MM.1S (cell line): ENCODE data around the gene EWSR1.

Source experiments
- DNase-seq: peaks from one replicate; pipeline ENCODE4 v3.0.0-alpha.2; 2015
- H2AFZ ChIP-seq: fragments of 300-600 bp; sonication (generic); 2 replicates; pipeline ENCODE4 v1.6.0; 2016; ENCODE audit warnings: antibody characterized with exemption, low read length
- H3F3A ChIP-seq: fragments of 300-600 bp; sonication (generic); 2 replicates; pipeline ENCODE4 v1.6.1; 2016; ENCODE audit warnings: mild to moderate bottlenecking, antibody characterized with exemption, low read length, moderate library complexity, mixed read lengths; ENCODE audit not compliant: insufficient read depth
- H3K27ac ChIP-seq: fragments of 300-600 bp; sonication (generic); 2 replicates; pipeline ENCODE4 v1.5.1; 2016; ENCODE audit warnings: mild to moderate bottlenecking, low read length
- H3K27me3 ChIP-seq: fragments of 300-600 bp; sonication (generic); replicated peaks from 2 replicates; pipeline ENCODE4 v1.6.0; 2016; ENCODE audit warnings: low read length; ENCODE audit not compliant: insufficient read depth
- H3K36me3 ChIP-seq: fragments of 300-600 bp; sonication (generic); replicated peaks from 2 replicates; pipeline ENCODE4 v1.6.1; 2016; ENCODE audit warnings: mild to moderate bottlenecking, low read length, mixed read lengths; ENCODE audit not compliant: insufficient read depth
- H3K4me1 ChIP-seq: fragments of 300-600 bp; sonication (generic); 2 replicates; pipeline ENCODE4 v1.6.1; 2016; ENCODE audit warnings: low read length, mixed read lengths
- H3K4me2 ChIP-seq: fragments of 300-600 bp; sonication (generic); 2 replicates; pipeline ENCODE4 v1.6.0; 2016; ENCODE audit warnings: low read depth, low read length
- H3K4me3 ChIP-seq: fragments of 300-600 bp; sonication (generic); 2 replicates; pipeline ENCODE4 v1.5.1; 2016; ENCODE audit warnings: low read length, mixed read lengths
- H3K79me2 ChIP-seq: fragments of 300-600 bp; sonication (generic); 2 replicates; pipeline ENCODE4 v1.6.1; 2016; ENCODE audit warnings: mixed run types, low read length, mixed read lengths
- H3K9ac ChIP-seq: fragments of 300-600 bp; sonication (generic); 2 replicates; pipeline ENCODE4 v1.6.1; 2016; ENCODE audit warnings: low read length, mixed read lengths
- H3K9me2 ChIP-seq: fragments of 300-600 bp; sonication (generic); replicated peaks from 2 replicates; pipeline ENCODE4 v1.6.1; 2016; ENCODE audit warnings: mild to moderate bottlenecking, low read length, mixed read lengths; ENCODE audit not compliant: insufficient read depth
- H3K9me3 ChIP-seq: fragments of 300-600 bp; sonication (generic); replicated peaks from 2 replicates; pipeline ENCODE4 v1.6.1; 2016; ENCODE audit warnings: mild to moderate bottlenecking, low read length, mixed read lengths; ENCODE audit not compliant: insufficient read depth
- H4K20me1 ChIP-seq: fragments of 300-600 bp; sonication (generic); 2 replicates; pipeline ENCODE4 v1.6.1; 2016; ENCODE audit warnings: mild to moderate bottlenecking, low read length, moderate library complexity, mixed read lengths; ENCODE audit not compliant: insufficient read depth
- EZH2 ChIP-seq: fragments of 300-600 bp; sonication (generic); optimal IDR thresholded peaks from 2 replicates; pipeline ENCODE3; 2017; ENCODE audit warnings: low read depth, mild to moderate bottlenecking, antibody characterized with exemption, low read length, mixed read lengths
- EZH2phosphoT487 ChIP-seq: fragments of 300-600 bp; sonication (generic); IDR thresholded peaks from 2 replicates; pipeline ENCODE4 v1.6.1; 2018; ENCODE audit warnings: antibody characterized with exemption, low read length
- TF ChIP-seq, protein P1 (sequence below): fragments of 300-600 bp; sonication (generic); IDR thresholded peaks from 2 replicates; pipeline ENCODE4 v1.5.1; 2016; ENCODE audit warnings: antibody characterized with exemption, low read length, mixed read lengths

EWSR1 gene

DNA sequence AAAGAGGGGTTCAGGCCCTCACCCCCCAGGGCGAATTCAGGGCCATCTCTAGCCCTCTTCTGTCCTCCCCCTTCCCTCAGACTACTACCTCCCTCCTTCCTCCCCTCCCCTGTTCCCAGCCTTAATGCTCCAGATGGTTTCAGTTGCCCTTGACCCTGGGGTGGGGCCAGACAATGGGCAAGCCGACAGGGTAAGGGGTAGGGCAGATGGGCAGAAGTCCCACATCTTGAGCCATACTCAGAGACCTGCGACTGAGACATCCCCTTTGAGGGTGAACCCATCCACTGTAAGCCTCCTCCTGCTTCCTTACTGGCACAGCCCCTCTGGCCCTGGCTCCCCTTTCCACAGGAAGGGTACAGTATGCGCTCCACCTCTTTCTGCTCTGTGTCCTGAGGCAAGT is 2.1 kb upstream of the EWSR1 start:
- Histone ChIP-seq H4K20me1 (peaks cover 20% of the 10 kb centered on the region), H3K4me3 (no peak overlapping the region), H3K36me3 (peaks cover 2% of the 10 kb centered on the region; the same call in 1 of the 2 replicates), H3K27ac (no peak overlapping the region), H3K27me3 (no peaks in the 10 kb centered on the region), H3K4me1 (peaks cover 15% of the 10 kb centered on the region), H3K9me2 (no peaks in the 10 kb centered on the region), H3K4me2 (peak overlapping the region; percentile 99; the same call in 1 of the 2 replicates), H3K9me3 (no peaks in the 10 kb centered on the region), H2AFZ (no peak overlapping the region), H3F3A (0 out of 2 replicates have a peak, but pooled peaks cover 8% of the 10 kb centered on the region), H3K79me2 (peaks cover 55% of the 10 kb centered on the region), H3K9ac (no peak overlapping the region)
- TF ChIP-seq EZH2phosphoT487 = no peak
- TF ChIP-seq, protein P1, sequence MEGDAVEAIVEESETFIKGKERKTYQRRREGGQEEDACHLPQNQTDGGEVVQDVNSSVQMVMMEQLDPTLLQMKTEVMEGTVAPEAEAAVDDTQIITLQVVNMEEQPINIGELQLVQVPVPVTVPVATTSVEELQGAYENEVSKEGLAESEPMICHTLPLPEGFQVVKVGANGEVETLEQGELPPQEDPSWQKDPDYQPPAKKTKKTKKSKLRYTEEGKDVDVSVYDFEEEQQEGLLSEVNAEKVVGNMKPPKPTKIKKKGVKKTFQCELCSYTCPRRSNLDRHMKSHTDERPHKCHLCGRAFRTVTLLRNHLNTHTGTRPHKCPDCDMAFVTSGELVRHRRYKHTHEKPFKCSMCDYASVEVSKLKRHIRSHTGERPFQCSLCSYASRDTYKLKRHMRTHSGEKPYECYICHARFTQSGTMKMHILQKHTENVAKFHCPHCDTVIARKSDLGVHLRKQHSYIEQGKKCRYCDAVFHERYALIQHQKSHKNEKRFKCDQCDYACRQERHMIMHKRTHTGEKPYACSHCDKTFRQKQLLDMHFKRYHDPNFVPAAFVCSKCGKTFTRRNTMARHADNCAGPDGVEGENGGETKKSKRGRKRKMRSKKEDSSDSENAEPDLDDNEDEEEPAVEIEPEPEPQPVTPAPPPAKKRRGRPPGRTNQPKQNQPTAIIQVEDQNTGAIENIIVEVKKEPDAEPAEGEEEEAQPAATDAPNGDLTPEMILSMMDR = no peak
- no peak for TF ChIP-seq EZH2
- no peak for DNase-seq

DNA sequence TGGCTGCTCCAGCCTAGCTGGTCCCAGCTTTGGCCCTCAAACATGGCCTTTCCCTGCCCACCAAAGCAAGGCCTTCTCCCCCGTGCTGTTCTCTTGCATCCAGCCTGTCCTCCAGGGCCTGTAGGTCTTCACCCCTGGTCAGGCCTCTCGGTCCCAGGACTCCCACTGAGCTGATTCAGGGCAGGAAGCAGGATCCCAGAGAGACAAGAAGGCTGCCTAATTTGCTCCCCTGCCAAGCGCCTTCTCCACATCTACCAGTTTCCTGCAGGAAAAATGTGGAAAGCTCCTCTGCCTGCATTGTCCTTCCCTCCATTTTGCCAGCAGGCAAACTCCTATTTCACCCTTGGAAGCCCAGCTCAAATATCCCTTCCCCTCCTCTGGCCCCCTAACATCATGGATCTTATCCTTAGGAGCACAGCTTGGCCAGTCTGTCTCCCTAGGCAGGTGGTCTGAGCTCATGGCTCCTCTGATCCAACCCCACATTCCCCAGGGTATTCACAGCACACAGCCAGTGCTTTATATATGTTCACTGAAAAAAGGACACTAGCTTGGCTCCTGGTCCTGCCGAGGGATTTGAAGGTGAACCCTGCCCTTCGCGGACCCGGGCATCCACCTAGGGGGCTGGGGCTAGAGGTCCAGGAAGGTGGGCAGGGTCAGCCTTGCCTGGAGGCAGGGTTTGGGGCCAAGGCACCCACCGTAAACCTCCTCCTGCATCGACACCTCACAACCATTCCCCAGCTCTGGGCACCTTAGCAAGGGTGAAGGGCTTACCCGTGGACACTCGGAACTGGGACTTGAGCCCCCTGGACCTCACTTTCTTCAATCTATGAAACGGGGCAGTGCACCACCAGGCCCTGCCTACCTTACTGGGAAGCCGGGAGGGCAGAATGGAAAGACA is 1.3 kb upstream of the EWSR1 start:
- Histone ChIP-seq H3K9me2 (no peaks in the 10 kb centered on the region), H3K4me3 (peak overlapping the region; percentile 87), H2AFZ (peak overlapping the region; percentile 82), H3K9me3 (no peaks in the 10 kb centered on the region), H3K4me2 (peak overlapping the region; percentile 99), H3F3A (0 out of 2 replicates have a peak, but pooled peaks cover 8% of the 10 kb centered on the region), H3K79me2 (peaks cover 64% of the 10 kb centered on the region), H3K4me1 (peaks cover 21% of the 10 kb centered on the region), H3K27ac (peak overlapping the region; percentile 89; the same call in 1 of the 2 replicates), H4K20me1 (peaks cover 28% of the 10 kb centered on the region), H3K36me3 (peaks cover 2% of the 10 kb centered on the region), H3K9ac (peak overlapping the region; percentile 100), H3K27me3 (no peaks in the 10 kb centered on the region)
- TF ChIP-seq EZH2phosphoT487 = no peak
- TF ChIP-seq, protein P1 = no peak
- no peak for TF ChIP-seq EZH2
- no peak for DNase-seq

GRCh38 chr22:29267462-29267857 is 608 bp upstream of the EWSR1 start:
- Histone ChIP-seq H3K4me3 (peak overlapping the region; percentile 87), H3K9me2 (no peaks in the 10 kb centered on the region), H3K4me1 (peaks cover 21% of the 10 kb centered on the region), H3K9ac (peak overlapping the region; percentile 100), H3K79me2 (peaks cover 70% of the 10 kb centered on the region), H4K20me1 (peaks cover 35% of the 10 kb centered on the region), H3K36me3 (peaks cover 2% of the 10 kb centered on the region), H3K9me3 (no peaks in the 10 kb centered on the region), H3F3A (0 out of 2 replicates have a peak, but pooled peaks cover 8% of the 10 kb centered on the region), H3K27ac (peak overlapping the region; percentile 89), H3K4me2 (peak overlapping the region; percentile 99), H3K27me3 (no peaks in the 10 kb centered on the region), H2AFZ (peak overlapping the region; percentile 82)
- no peak for DNase-seq
- TF ChIP-seq EZH2phosphoT487 (no peak), EZH2 (no peak)
- TF ChIP-seq, protein P1 = no peak
